Dermis blood vessel endothelial cell (primary cell): ENCODE data around the gene PTPDC1. TPM values are rescaled to one million over a fixed set of nuclear protein-coding genes. Genes with fewer than 3 reads are reported as not detected.
"Not testable (repeated sequence)": the region's sequence is repeated elsewhere in the genome, so short reads cannot be mapped to it uniquely, and the experiment has no call there.

ENCODE experiments used
- DNase-seq: peaks from one replicate; pipeline ENCODE4 v3.0.0; 2010
- total RNA-seq: library from RNA; depleted of rRNA; stranded (reverse); fragments of >200 nt; gene quantifications from 2 replicates; pipeline ENCODE4 v1.2.3, GENCODE V29; 2014

Gene PTPDC1
- total RNA-seq, 1 donor from 2014 or later: 7.0 TPM

DNA sequence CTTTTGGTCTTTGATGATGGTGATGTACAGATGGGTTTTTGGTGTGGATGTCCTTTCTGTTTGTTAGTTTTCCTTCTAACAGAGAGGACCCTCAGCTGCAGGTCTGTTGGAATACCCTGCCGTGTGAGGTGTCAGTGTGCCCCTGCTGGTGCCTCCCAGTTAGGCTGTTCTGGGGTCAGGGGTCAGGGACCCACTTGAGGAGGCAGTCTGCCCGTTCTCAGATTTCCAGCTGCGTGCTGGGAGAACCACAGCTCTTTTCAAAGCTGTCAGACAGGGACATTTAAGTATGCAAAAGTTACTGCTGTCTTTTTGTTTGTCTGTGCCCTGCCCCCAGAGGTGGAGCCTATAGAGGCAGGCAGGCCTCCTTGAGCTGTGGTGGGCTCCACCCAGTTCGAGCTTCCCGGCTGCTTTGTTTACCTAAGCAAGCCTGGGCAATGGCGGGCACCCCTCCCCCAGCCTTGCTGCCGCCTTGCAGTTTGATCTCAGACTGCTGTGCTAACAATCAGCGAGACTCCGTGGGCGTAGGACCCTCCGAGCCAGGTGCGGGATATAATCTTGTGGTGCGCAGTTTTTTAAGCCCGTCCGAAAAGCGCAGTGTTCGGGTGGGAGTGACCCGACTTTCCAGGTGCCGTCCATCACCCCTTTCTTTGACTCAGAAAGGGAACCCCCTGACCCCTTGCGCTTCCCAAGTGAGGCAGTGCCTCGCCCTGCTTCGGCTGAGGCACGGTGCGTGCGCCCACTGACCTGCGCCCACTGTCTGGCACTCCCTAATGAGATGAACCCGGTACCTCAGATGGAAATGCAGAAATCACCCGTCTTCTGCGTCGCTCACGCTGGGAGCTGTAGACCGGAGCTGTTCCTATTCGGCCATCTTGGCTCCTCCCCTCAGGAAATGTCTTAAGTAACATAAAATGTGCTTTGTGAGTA, 10.2 kb downstream of the PTPDC1 start:
- not testable (repeated sequence) for DNase-seq

- DNase-seq: no peak
These were observed 12.7 kb downstream of the PTPDC1 start for GRCh38 chr9:94096819-94097577.

- DNase-seq: peak; percentile 56
These were observed 13.6 kb downstream of the PTPDC1 start for GRCh38 chr9:94097788-94098414.

DNA sequence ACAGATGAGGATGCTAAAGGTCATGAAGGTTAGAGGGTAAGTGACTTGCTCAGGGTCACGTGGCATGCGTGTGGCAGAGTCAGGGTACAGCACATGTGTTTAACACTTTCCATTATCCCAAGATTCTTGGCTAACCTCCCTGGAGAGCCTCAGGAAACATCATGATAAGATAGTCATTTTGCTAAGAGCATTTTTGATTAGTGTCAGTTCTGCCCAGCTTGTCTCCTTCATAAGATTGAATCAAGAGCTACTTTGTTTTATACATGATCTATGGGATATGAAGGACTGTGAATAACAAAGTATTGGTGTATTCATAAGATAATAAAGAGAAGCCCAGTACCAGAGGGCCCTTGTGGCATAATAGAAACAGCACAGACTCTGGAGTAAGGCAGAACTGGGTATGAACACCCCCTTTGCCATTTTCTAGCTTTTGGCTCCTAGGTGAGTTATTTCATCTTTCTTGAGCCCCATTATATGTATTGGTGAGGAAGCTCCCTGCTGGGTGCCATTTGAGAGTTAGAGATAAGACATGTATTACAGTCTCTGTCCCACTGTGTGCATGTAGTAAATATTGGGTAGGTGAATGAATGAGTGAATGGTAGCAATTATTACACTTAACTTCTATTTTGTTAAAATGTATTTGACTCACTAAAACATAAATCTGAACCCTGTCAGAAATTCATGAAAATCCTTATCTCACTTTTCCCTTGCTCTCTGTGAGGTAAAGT, 16.1 kb downstream of the PTPDC1 start:
- DNase-seq: no peak

DNA sequence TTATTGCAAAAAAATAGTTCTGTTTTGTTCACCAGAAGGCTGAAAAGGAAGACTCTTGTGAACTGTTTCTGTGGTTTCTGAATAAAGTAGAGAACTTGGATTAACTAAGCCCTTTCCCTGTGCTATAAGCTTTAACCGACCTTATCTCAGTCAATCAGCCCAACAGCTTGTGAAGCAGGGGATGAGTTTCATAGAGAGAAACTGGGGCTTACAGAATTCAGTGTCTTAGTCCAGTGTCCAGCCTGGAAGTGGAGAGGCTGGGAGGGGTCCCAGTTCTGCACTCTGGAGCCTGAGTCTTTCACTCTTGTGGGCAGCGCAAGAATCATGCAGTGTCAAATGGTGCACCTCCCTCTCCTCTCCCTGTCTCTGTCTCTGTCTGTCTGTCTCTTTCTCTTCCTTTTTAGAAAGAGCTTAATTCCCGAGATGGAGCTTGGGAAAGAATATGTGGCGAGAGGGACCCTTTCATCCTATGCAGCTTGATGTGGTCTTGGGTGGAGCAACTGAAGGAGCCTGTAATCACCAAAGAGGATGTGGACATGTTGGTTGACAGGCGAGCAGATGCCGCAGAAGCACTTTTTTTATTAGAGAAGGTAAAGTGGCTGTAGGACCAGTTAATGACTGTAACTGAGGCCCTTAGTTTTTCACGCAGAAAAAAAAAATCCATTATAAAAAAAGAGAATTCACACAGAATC, 17.0 kb downstream of the PTPDC1 start:
- no peak for DNase-seq

DNA sequence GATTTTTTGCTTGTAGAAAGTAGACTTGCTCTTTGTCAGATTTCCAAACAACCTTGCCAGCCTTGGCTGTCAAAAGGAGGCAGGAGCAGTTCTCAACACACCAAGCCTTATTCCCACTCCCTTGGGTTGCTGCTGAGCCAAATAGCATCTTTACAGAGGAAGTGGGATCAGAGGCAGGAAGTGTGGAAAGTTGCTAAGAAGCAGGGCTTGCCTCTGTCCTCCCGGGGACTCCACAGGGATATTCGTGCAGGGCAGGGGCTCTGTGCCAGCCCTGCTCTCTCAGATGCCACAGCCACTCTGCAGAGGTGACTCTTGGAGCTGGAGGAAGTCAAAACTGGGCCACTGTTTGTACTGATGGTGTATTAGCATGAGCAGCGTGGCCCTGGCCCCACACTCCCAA, 24.3 kb downstream of the PTPDC1 start:
- peak; percentile 19 for DNase-seq

- no peak for DNase-seq
These were observed 26.6 kb downstream of the PTPDC1 start for GRCh38 chr9:94110821-94111252.

DNA sequence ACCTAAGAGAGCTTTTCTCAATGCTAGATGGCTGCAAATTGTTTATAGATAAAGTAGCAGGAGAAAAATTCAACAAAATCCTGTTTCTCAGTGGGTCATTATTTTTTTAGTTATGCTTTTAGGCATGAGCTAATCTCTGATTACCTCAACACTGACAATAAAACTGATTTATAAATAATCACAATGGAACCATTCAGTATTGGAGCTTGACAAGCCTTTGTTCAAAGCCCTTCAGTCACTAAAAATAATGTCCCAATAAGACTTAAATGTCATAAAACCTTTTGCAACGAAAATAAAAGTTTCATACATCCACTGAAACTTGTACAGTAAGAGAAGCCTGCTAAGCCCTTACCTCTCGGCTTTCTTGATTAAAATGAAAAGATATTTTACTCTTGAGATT, 27.2 kb downstream of the PTPDC1 start:
- DNase-seq: no peak

GRCh38 chr9:94112716-94113465, 28.6 kb downstream of the PTPDC1 start:
- no peak for DNase-seq

DNA sequence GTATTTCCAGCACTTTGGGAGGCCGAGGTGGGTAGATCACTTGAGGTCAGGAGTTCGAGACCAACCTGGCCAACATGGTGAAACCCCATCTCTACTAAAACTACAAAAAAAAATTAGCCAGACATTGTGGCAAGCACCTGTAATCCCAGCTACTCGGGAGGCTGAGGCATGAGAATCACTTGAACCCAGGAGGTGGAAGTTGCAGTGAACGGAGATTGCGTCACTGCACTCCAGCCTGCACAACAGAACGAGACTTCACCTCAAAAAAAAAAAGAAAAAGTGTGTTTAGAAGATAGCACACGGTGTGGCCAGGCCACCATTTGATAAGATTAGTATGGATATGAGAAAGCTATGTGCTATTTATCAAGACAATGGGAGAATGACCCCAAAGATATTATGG, 35.8 kb downstream of the PTPDC1 start:
- not testable (repeated sequence) for DNase-seq

DNA sequence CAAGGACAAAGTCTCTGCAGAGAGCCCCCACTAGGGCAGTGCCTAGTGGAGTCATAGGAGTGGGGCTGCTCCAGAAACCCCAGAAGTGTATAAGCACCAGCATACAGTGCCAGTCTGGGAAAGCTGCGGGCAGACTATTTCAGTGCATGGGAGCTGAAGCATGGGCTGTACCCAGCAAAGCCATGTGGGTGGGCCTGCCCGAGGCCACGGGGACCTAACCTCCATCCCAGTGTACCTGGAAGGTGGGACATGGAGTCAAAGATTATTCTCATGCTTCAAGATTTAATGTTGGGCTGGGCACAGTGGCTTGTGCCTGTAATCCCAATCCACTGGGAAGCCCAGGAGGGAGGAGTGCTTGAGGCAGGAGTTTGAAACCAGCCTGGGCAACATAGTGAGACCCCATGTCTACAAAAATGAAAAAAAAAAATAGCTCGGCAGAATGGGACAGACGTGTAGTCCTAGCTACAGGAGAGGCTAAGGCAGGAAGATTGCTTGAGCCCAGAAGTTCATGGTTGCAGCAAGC, 36.7 kb downstream of the PTPDC1 start:
- DNase-seq: no peak

DNA sequence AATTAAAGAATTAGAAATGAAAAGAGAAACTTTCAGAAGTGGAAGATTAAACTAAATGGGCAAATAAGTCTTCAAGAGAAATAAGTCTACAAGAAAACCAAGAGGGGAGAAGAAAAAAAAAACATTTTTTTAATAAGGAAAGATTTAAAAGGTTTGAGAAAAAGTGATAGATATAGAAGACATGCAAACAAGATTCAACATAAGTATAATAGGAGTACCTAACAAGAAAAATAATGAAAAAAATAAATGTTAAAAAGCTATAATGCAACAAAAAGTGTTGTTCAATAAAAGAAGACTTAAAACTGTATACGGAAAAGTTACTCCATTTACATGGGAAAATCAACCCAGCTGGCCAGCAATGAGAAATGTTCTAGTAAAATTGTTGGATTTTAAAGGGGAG, 42.6 kb downstream of the PTPDC1 start:
- DNase-seq: no peak

DNA sequence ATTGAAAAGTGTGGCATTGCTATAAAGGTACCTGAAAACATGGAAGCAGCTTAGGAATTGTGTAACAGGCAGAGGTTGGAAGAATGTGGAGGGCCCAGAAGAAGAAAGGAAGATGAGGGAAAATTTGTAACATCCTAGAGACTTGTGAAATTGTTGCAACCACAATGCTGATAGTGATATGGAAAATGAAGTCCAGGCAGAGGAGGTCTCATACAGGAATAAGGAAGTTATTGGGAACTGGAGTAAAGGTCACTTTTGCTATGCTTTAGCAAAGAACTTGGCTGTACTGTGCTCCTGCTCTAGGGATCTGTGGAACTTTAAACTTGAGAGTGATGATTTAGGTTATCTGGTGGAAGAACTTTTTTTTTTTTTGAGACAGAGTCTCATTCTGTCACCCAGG, 43.5 kb downstream of the PTPDC1 start:
- DNase-seq: no peak

- no peak for DNase-seq
These were observed 44.3 kb downstream of the PTPDC1 start for GRCh38 chr9:94128580-94128979.

- DNase-seq: no peak
These were observed 50.4 kb downstream of the PTPDC1 start for GRCh38 chr9:94134629-94135028.

DNA sequence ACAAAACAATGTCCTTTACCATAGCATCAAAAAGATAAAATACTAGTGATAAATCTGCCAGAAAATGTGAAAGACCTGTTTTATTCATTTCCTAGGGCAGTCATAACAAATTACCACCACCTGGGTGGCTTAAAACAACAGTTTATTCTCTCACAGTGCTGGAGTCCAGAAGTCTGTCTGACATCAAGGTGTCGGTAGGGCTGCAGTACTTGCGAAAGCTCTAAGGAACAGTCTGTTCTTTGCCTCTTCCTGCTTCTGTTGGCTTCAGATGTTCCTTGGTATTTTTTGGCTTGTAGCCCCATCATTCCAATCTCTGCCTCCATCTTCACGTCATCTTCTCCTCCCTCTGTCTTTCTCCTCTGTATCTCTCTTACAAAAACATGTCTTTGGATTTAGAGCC, 51.0 kb downstream of the PTPDC1 start:
- DNase-seq: peak; percentile 66

GRCh38 chr9:94139672-94140417, 55.6 kb downstream of the PTPDC1 start:
- DNase-seq: peak; percentile 95

DNA sequence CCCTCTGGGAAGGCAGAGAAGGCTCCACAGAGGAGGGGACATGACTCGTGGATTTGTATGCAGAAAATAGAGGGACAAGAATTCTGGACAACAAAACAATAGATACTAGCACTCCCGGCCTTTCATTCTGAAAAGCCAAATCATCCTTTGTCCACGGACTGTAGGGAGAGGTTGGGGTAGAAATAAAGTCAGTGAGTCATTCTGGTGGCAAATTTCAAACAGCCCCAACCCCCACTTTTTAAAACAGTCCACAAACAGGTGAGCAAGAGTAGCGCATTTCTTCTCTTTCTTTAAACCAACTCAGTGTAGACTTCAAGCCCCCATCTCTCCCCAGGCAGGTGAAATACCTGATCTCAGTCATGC, 56.1 kb downstream of the PTPDC1 start:
- DNase-seq: no peak

DNA sequence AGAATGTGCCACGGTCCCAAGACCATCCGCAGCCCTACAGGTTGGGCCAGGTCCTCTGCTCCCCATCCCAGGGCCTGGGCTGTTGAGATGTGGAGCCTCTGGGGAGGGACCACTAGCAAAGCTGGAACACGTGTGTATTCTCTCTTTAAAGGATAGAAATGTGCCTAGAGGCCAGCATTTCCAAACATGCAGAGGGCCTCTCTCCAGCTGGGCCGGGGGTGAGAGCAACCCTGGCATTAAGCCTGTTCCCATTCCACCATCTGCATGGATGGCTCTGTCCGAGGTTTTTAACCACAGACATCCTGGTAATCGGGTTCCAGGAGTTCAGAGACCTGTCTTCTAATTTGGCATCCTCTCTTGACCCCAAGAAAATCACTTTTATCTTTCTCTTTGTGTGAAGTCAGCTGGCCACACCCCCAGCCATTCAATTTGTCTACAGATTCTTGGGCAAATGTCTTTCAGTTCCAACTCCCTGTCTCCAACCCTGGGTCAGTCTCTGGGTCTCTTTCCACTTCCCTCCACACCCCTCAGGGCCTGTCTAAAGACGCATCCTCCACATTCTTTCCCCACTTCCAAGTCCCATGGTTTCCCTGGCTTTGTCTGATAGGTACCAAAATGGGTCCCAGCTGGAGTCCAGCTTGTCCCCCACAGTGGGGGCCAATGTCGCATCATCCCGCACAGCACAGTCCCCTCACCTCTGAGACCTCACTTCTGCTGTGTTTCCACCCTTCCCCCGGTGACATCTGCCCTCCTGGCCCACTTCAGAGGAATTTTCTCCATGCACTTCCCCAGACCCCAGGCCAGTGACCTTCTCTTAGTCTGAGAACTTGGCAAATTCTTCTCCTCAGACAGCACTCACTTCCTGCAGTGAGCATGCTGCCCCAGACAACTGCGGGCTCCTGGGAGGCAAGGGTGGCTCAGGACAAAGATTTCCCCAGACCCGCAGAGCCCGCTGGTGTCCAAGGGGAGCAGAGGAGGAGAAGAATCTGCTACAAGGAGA, 56.8 kb downstream of the PTPDC1 start:
- DNase-seq: no peak
